Measurements from ENCODE around the gene NCBP3.

GRCh38 chr17:3759597-3760216 is 86.3 kb downstream of the NCBP3 start:
- TF ChIP-seq EP300 (IDR thresholded peaks at IDR 0.05) (no peak), CTCF (IDR thresholded peaks at IDR 0.05) (no peak)

Data from ovary (tissue), 3 donors.